Retinal pigment epithelial cell (primary cell): Measurements from ENCODE around the gene NMNAT2.
A peak's percentile ranks its signal among the peaks of the same experiment; 100 is the strongest.

Experiments used
- DNase-seq: peaks from one replicate; pipeline ENCODE4 v3.0.0-alpha.2; 2010; ENCODE audit warnings: low read depth
- H3K4me3 ChIP-seq: 2 replicates; pipeline ENCODE4 v1.5.1; 2011; ENCODE audit warnings: mild to moderate bottlenecking, low read length, control low read depth, moderate library complexity
- CTCF ChIP-seq: conservative IDR thresholded peaks from 2 replicates; pipeline ENCODE4 v1.5.1; 2011; ENCODE audit warnings: low read depth, low read length, control low read depth, inconsistent platforms

The NMNAT2 gene

GRCh38 chr1:183240526-183240825, 177.7 kb downstream of the NMNAT2 start:
- no peak for DNase-seq
- no peak overlapping the region for H3K4me3 ChIP-seq
- no peak for TF ChIP-seq CTCF

- no peak for DNase-seq
- no peak for TF ChIP-seq CTCF
- no peak overlapping the region for H3K4me3 ChIP-seq
Observed at GRCh38 chr1:183239793-183240525, 178.2 kb downstream of the NMNAT2 start.

GRCh38 chr1:183239220-183239742, 178.9 kb downstream of the NMNAT2 start:
- no peak for TF ChIP-seq CTCF
- no peak for DNase-seq
- H3K4me3 ChIP-seq = no peak overlapping the region

- no peak overlapping the region for H3K4me3 ChIP-seq
- no peak for DNase-seq
- no peak for TF ChIP-seq CTCF
Observed at GRCh38 chr1:183238071-183238470, 180.1 kb downstream of the NMNAT2 start.

GRCh38 chr1:183237046-183237445, 181.1 kb downstream of the NMNAT2 start:
- TF ChIP-seq CTCF = no peak
- DNase-seq = no peak

GRCh38 chr1:183236158-183236725, 181.9 kb downstream of the NMNAT2 start:
- TF ChIP-seq CTCF = no peak
- DNase-seq = no peak
- H3K4me3 ChIP-seq = no peak overlapping the region

More at GRCh38 chr1:183237046-183237445, 181.1 kb downstream of the NMNAT2 start:
- H3K4me3 ChIP-seq = no peak overlapping the region

GRCh38 chr1:183235503-183235902, 182.7 kb downstream of the NMNAT2 start:
- DNase-seq = no peak
- no peak for TF ChIP-seq CTCF
- H3K4me3 ChIP-seq = peak overlapping the region; percentile 48
